Neutrophil (primary cell): ENCODE results near the gene FAM200B.

ENCODE experiments used
- H3K27ac ChIP-seq: fragments of 200-600 bp; sonication (generic); 2 replicates; pipeline ENCODE4 v1.5.1; 2016; ENCODE audit warnings: mild to moderate bottlenecking, moderate library complexity
- H3K27me3 ChIP-seq: fragments of 200-600 bp; sonication (generic); 2 replicates; pipeline ENCODE4 v1.6.0; 2016; ENCODE audit warnings: mild to moderate bottlenecking
- H3K36me3 ChIP-seq: fragments of 200-600 bp; sonication (generic); 2 replicates; pipeline ENCODE4 v1.5.1; 2017
- H3K4me1 ChIP-seq, 2 experiments: fragments of 200-600 bp in 1 of 2; sonication (generic) in 1 of 2; 1 replicate in 1 of 2; 2 replicates in 1 of 2; pipeline versions ENCODE4 v1.5.1 to v1.6.1; 2013 to 2016; ENCODE audit warnings: low read depth in 1 of 2, low read length in 1 of 2, mild to moderate bottlenecking in 1 of 2, moderate library complexity in 1 of 2; ENCODE audit not compliant: control insufficient read depth in 1 of 2, insufficient read depth in 1 of 2
- H3K4me3 ChIP-seq, 2 experiments: fragments of 200-600 bp in 1 of 2; sonication (generic) in 1 of 2; 1 replicate in 1 of 2; 2 replicates in 1 of 2; pipeline ENCODE4 v1.5.1; 2013 to 2016; ENCODE audit warnings: low read depth in 1 of 2, low read length in 1 of 2, mild to moderate bottlenecking in 1 of 2, moderate library complexity in 1 of 2
- H3K9me3 ChIP-seq: fragments of 200-600 bp; sonication (generic); 2 replicates; pipeline ENCODE4 v1.5.1; 2016
- CTCF ChIP-seq: fragments of 200-600 bp; sonication (generic); IDR thresholded peaks from 2 replicates; pipeline ENCODE4 v1.5.1; 2016; ENCODE audit warnings: antibody characterized with exemption

The FAM200B gene

GRCh38 chr4:15696866-15697265 lies 15.2 kb downstream of the FAM200B start:
- TF ChIP-seq CTCF = no peak
- H3K4me3 ChIP-seq = no peak overlapping the region
- H3K27me3 ChIP-seq = no peaks in the 10 kb centered on the region
- peak overlapping the region; percentile 91 for H3K27ac ChIP-seq
- no peaks in the 10 kb centered on the region for H3K36me3 ChIP-seq
- no peaks in the 10 kb centered on the region for H3K9me3 ChIP-seq
- peaks cover 97 to 98% of the 10 kb centered on the region in 2 experiments for H3K4me1 ChIP-seq

DNA sequence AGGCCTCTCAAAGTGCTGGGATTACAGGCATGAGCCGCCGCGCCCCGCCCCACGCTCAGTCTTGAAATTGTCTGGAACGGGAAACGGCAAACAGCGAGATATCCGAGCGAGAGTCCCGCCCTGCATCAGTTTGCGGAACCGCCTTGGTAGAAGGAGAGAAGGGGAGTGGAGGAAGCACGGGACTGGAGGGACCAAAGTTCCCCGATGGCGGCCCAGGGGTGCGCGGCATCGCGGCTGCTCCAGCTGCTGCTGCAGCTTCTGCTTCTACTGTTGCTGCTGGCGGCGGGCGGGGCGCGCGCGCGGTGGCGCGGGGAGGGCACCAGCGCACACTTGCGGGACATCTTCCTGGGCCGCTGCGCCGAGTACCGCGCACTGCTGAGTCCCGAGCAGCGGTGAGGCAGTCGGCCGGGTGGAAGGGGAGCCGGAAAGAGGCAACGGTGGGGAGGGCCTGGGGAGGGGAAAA lies 21.3 kb downstream of the FAM200B start, which contains the start of gene BST1:
Gene BST1, plus strand, starts transcription at position 125 of the 463 bp plus-strand sequence. Its CDS starts 80 bp downstream, at position 205.
- H3K27ac ChIP-seq = peak within 1 kb of the TSS; percentile 91
- peaks cover 89 to 95% of the 10 kb centered on the region in 2 experiments for H3K4me1 ChIP-seq
- H3K9me3 ChIP-seq = no peaks in the 10 kb centered on the region
- H3K4me3 ChIP-seq = peak within 1 kb of the TSS; percentile 84 to 85
- TF ChIP-seq CTCF = peak; percentile 59
- H3K27me3 ChIP-seq = no peaks in the 10 kb centered on the region
- H3K36me3 ChIP-seq = peaks cover 33% of the 10 kb centered on the region

- peaks cover 38% of the 10 kb centered on the region for H3K36me3 ChIP-seq
- peaks cover 88 to 95% of the 10 kb centered on the region in 2 experiments for H3K4me1 ChIP-seq
- no peaks in the 10 kb centered on the region for H3K27me3 ChIP-seq
- H3K9me3 ChIP-seq = no peaks in the 10 kb centered on the region
- peak overlapping the region; percentile 91 for H3K27ac ChIP-seq
- peak overlapping the region; percentile 84 to 85 for H3K4me3 ChIP-seq
- no peak for TF ChIP-seq CTCF
These were observed 21.8 kb downstream of the FAM200B start for GRCh38 chr4:15703439-15703838.

- peak overlapping the region; percentile 91 for H3K27ac ChIP-seq
- H3K27me3 ChIP-seq = no peaks in the 10 kb centered on the region
- H3K36me3 ChIP-seq = peaks cover 45% of the 10 kb centered on the region
- H3K9me3 ChIP-seq = no peaks in the 10 kb centered on the region
- TF ChIP-seq CTCF = no peak
- peak overlapping the region; percentile 84 to 85 for H3K4me3 ChIP-seq
- H3K4me1 ChIP-seq = peaks cover 85 to 95% of the 10 kb centered on the region in 2 experiments
These were observed 22.5 kb downstream of the FAM200B start for GRCh38 chr4:15704129-15704528.

- H3K27me3 ChIP-seq = no peaks in the 10 kb centered on the region
- H3K9me3 ChIP-seq = no peaks in the 10 kb centered on the region
- H3K4me3 ChIP-seq = no peak overlapping the region
- TF ChIP-seq CTCF = no peak
- H3K4me1 ChIP-seq = peaks cover 65 to 80% of the 10 kb centered on the region in 2 experiments
- H3K36me3 ChIP-seq = peaks cover 71% of the 10 kb centered on the region
- H3K27ac ChIP-seq = peak overlapping the region; percentile 91
These were observed 25.2 kb downstream of the FAM200B start for GRCh38 chr4:15706646-15707362.
